GM12878 (cell line): ENCODE measurements around the gene CAMK2A.

ENCODE experiments used
- BHLHE40 ChIP-seq, 2 experiments: fragments of 450-650 bp in 1 of 2; IDR thresholded peaks; 2 replicates each; pipeline ENCODE4 v1.6.1; 2011 to 2017; ENCODE audit warnings: low read depth in 2 of 2, borderline replicate concordance in 1 of 2, improper control_type of control experiment in 1 of 2, low read length in 1 of 2, mild to moderate bottlenecking in 1 of 2
- CTCF ChIP-seq, 3 experiments: IDR thresholded peaks in 2 of 3; conservative IDR thresholded peaks in 1 of 3; 2 replicates each; pipeline ENCODE4 v1.5.1; 2011; ENCODE audit warnings: low read depth in 3 of 3, low read length in 3 of 3, mild to moderate bottlenecking in 3 of 3, control low read depth in 2 of 3, moderate library complexity in 2 of 3, inconsistent platforms in 1 of 3, mixed read lengths in 1 of 3; ENCODE audit not compliant: control insufficient read depth in 2 of 3, insufficient read depth in 1 of 3; ENCODE audit errors: extremely low read depth in 1 of 3
- ELK1 ChIP-seq: IDR thresholded peaks from 2 replicates; pipeline ENCODE4 v1.6.1; 2012; ENCODE audit warnings: low read depth, low read length, improper control_type of control experiment
- EZH2 ChIP-seq: IDR thresholded peaks from 2 replicates; pipeline ENCODE4 v1.6.1; 2012; ENCODE audit warnings: low read depth, mild to moderate bottlenecking, control low read depth, inconsistent platforms, low read length, borderline replicate concordance; ENCODE audit not compliant: control insufficient read depth
- HDAC2 ChIP-seq: fragments of 200-600 bp; sonication (generic); IDR thresholded peaks from 2 replicates; pipeline ENCODE4 v1.6.1; 2017
- POLR2A ChIP-seq: IDR thresholded peaks from 2 replicates; pipeline ENCODE4 v1.6.1; 2011; ENCODE audit warnings: low read depth, mild to moderate bottlenecking, low read length
- RBBP5 ChIP-seq: fragments of 200-600 bp; sonication (generic); conservative IDR thresholded peaks from 2 replicates; pipeline ENCODE4 v1.6.1; 2016
- TCF7 ChIP-seq: IDR thresholded peaks from 2 replicates; pipeline ENCODE4 v1.6.1; 2014; ENCODE audit warnings: antibody characterized with exemption, borderline replicate concordance
- WRNIP1 ChIP-seq: IDR thresholded peaks from 2 replicates; pipeline ENCODE4 v1.6.1; 2011; ENCODE audit warnings: low read depth, low read length, improper control_type of control experiment, borderline replicate concordance

GRCh38 chr5:150249744-150250143, 39.8 kb downstream of the CAMK2A start:
- TF ChIP-seq WRNIP1 (no peak), EZH2 (no peak), RBBP5 (no peak), TCF7 (no peak), CTCF (IDR thresholded peaks at IDR 0.05 in 2 of 3, conservative IDR thresholded peaks at IDR 0.05 in 1 of 3; ENCODE audit: control insufficient read depth in 2 of 3, extremely low read depth in 1 of 3, insufficient read depth in 1 of 3, low read depth in 3 of 3, low read length in 3 of 3) (no peak), POLR2A (no peak), BHLHE40 (IDR thresholded peaks at IDR 0.05; ENCODE audit: borderline replicate concordance in 1 of 2, low read depth in 2 of 2, low read length in 1 of 2) (no peak), HDAC2 (no peak), ELK1 (no peak)
